GM18502 (cell line): ENCODE results near the gene KCNMA1.
"Not testable (repeated sequence)": the region's sequence is repeated elsewhere in the genome, so short reads cannot be mapped to it uniquely, and the experiment has no call there.

Experiments
- ATAC-seq: cut with Tn5 transposase; IDR thresholded peaks from one replicate; pipeline ENCODE4 v1.9.1; 2021; ENCODE audit warnings: mild to moderate bottlenecking; ENCODE audit not compliant: unreplicated experiment, poor library complexity

KCNMA1 gene

DNA sequence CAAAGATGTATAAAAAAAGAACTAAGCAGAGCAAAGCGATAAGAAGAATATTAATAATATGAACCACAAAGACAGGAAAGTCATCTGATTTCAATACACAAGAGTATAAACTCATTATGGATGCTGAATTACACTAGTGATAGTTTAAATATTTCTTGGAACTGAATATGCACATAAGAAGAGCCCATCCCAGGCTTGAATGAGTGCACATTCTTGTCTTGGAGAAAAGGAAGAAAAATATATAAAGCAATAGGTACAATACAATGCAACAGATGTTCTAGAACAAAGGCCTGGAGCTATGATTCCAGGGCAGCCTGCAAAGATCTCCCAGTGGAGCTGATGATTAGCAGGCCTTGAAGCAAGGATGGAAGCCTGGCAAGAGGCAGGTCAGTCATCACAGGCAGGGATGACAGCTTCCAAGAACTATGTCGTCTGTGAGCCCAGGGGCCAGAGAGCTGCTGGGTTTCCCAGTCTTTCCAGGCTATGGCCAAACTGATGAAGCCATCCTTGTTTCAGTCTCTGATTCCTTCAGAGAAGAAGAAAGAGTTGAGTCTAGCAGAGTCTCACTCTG lies 277.6 kb downstream of the KCNMA1 start:
- ATAC-seq: no peak

DNA sequence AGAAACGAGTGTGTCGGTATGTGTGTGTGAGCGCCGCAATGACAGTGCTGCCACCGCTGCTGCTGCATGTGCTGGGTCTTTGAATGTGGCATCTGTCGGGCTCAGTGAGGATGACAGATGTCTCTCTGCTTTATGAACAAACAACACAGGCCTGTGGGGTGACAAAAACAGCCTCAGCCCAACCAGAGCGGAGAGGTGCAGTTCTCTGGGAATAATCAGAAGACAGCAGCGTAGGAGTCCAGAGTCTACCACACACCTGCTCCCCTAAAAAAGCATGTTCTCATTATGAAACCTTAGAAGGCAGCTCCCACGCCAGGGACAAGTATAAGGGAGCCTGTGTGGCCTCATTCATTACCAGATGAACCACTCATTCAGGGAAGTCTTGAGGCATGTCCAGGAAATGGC lies 278.3 kb downstream of the KCNMA1 start:
- no peak for ATAC-seq

DNA sequence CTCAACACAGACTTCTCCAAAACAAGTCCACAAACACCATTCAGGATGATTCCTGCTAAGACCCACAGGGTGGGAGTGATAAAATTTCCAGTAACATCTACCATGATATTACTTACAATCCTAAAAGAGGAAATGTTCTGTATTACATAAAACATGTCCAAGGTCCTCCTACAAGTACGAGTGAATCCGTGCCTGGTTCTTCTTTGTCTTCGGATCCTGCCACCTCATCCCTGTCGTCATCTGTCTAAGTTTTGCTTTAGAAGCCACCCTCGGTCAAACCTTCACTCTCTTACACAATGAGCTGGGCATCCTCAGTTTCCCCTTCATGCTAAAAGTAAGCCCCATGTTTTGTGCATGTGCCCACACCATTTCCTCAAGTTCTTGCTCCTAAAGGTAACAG lies 279.0 kb downstream of the KCNMA1 start:
- ATAC-seq: no peak

DNA sequence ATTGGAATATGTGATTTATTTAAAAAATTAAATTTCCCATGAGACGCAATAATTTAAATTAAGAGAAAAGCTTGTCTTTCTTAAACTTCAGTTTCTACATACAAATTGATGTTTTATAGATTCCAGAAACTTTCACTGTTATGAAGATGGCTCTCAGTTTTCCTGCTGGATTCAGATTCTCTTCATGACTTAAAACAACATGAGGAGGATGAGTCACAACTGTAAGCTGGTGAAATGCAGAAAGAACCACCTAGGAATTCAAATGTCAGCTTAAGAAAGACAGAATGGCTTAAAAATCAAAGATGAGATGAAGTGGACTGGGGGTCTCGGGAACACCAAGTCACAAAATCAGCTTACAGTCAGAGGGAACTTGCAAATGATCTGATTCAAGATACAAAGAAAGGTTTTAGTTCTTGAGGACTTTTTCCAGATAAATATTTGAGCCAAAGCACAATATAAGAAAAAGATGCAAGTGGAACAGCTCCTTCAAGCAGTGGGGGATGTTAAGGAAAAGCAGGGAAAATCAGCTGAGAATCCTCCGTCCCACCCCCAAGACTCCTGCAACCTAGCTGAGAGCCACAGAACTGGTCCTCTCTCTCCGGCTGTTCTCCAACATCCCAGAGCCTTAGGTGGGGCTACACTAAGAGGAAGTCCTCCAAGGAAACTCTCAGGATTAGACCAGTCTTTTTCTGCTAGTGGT lies 279.8 kb downstream of the KCNMA1 start:
- ATAC-seq: no peak

DNA sequence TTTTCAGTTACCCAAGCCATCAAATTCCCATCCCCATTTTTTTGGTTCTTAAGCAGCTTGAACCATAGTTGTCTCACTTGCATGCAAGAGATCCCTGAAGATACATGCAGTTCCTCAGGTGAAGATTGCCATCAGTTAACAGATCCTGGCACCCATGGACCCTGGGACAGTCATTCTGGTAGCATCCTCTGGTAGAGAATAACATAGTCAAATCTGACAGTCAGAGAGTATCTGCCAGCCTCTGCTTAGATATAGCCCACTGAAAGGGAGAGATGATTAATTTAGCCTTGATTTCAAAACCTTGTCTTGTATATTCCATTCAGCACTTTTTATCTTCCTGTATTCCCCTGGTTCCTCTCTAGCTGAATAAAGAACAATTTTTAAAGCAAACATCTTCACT lies 280.4 kb downstream of the KCNMA1 start:
- ATAC-seq: no peak

DNA sequence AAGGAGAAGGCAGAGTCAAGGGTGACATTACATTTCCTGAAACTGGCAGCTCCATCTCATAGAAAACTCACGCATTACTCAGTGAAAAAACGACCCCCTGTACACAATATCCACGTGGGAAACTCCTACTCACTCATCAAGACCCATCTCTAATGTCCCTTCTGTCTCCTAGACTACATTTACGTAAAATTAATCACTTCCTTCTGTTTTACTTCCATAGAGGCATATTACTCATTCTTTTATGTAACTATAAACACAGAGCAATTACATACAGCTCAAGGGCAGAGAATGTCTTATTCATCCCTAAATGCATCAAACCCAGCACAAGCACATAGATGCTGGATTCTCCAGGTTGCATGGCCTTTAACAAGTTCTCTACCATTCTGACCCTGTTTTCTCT lies 281.8 kb downstream of the KCNMA1 start:
- no peak for ATAC-seq

DNA sequence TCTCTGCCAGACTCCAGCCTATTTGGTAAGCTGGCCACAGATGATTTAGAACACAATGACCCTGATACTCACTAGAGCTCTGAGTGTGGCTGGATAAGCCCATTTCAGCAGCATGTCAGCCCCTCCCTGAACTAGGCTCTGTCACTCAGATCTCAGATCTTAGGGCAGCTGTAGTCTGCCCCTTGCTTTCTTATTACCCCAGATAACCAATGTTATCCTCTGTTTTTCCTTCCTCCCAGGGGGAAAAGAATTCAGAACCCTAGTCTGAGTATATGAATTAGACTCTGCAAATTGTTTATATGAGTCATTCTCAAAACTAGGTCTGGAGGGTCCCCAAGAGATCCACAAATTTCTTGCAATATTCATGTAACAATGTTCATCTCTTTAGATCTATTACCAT lies 286.2 kb downstream of the KCNMA1 start:
- ATAC-seq: no peak

DNA sequence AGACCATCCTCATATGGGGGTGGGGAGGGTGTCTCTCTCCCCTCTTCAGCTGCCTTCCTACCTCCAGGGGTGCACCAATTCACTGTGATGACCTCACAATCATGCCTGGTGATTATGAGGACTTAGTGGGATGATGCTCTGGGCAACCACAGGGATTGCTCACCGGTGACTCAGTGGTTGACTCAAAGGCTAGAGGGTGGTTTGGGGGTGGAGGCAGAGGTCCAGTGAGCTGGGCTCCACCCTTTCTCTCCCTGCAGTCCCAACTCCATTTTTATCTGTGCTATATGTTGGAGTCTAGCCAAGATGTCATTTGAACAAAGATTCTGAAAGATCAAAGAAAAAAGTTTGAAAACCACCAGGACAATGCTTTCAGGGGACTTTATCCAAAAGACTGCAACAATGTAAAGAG lies 286.9 kb downstream of the KCNMA1 start:
- ATAC-seq: no peak

DNA sequence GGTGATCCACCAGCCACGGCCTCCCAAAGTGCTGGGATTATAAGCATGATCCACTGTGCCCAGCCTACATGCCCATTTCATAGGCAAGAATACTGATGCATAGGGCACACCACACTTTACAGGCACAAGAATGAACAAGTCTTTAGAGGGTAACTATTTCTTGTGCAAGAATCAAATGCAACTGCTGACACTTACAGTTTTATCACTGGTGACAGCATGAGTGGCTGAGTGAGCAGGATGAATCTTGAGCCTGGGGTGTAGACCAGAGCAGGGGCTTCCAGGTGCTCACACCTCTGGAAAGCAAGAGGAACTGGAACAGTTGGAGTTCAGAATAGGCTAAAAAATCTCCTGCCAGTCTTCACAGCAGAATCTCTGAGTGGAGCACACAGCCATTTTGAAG lies 287.5 kb downstream of the KCNMA1 start:
- ATAC-seq: no peak

DNA sequence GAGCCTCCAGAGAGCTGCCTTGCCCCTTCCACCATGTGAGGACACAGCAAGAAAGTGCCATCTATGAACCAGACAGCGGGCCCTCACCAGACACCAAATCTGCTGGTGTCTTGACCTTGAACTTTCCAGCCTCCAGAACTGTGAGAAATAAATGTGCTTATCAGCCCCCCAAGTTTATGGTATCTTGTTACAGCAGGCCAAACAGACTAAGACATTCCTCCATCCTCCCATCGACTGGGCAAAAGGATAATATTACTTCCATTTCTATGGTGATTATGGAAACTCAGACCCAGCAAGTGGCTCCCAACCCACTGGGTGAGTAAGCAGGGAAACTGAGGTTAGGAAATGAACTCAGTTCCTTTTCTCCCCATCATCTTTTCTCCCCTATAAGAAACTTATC lies 288.4 kb downstream of the KCNMA1 start:
- no peak for ATAC-seq

DNA sequence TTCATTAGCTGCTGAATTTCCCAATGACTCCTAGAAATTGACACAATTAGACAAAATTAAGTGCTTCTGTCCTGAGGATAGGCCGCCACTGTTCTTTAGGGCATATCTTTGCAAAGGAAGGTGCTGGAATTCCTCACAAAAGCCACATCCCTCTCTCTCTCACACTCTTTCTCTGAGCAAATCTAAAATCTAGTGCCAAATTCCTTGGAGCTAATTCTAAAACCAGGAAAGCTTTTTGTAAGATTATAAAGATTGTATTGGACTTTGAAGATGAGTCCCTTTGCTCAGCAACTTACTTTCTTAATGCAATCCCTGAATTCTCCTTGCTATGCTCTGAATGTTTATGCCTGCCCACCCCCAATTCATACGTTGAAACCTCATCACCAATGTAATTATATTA lies 288.9 kb downstream of the KCNMA1 start:
- ATAC-seq: no peak

DNA sequence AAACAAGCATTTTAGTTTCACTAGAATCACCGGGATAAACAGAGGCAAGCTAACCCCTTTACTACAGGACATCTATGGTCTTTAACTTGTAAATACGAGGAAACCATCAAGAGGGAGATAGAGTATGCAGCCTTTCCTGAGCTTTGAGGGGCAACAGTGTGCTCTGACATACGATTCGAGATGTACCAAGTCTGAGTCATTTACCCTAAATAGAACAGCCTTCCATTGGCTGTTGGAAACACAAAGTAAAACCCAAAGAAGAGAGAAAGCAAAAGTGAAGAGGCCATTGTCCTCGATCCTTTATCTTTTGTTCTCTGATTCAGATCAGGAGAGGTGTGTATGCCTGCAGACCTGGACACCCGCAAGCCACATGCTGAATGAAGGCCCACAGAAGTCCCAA lies 289.5 kb downstream of the KCNMA1 start:
- ATAC-seq: no peak

DNA sequence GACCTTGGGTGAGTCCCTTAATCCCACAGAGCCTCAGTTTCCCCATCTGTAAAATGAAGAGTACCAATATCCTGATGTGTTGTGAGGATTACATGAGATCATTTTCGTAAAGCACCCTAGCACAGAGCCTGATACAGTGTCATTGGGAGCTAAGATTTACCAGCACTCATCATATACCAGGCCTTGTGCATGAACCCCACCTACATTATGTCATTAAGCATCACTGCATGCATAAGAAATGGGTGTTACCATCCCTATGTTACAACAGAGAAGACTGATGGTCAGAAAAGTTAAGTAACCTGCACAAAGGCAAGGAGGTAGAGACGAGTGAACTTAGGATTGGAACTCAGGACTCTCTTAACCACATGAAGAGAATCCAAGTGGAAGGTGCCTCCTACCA lies 290.6 kb downstream of the KCNMA1 start:
- no peak for ATAC-seq

DNA sequence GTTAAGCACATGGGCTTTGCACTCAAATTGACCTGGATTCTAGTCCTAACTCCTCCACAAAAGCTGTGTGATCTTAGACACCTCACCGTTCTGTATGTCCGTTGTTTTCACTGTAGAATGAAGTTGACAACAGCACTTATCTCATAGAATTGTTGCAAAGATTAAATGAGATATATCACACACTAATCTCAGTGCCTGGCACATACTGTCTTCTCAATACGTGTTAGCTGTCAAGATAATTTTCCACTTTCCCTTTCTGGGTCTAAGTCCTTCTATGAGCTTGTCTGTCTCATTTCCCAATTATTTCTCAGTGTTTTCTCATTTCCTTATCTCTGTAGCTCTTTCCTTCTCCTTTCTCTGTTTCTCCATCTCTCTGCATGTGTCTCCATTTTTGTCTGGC lies 296.6 kb downstream of the KCNMA1 start:
- no peak for ATAC-seq

DNA sequence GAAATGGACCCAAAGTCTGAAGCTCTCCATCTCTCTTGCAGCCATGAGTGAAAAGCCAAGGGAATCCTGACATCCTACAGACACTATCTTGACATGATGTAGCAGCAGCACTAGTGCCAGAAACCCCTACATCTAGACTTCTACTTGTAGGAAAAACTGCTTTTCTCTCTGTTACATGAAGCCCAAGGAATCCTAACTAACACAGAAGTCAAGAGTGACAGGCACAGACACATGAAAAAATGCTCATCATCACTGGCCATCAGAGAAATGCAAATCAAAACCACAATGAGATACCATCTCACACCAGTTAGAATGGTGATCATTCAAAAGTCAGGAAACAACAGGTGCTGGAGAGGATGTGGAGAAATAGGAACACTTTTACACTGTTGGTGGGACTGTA lies 297.7 kb downstream of the KCNMA1 start:
- ATAC-seq: not testable (repeated sequence)

DNA sequence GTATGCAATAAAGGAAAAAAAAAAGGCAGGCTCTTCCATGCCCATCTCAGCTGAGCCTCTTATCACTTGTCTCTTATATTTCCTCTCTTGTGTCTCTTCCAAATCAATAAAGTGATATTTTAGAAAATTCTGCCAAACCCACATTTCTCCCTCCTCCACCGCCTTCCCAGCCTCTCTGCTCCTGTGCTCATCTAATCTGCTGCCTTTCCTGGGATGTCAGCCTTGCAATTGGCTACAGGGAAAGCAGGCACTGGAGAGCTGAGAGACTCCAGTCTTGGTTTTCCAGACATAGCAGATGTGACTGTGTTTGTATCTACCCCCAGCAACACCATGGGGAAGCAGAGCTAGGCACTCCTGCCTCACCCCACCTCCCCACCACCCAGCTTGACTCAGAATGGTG lies 298.4 kb downstream of the KCNMA1 start:
- no peak for ATAC-seq

DNA sequence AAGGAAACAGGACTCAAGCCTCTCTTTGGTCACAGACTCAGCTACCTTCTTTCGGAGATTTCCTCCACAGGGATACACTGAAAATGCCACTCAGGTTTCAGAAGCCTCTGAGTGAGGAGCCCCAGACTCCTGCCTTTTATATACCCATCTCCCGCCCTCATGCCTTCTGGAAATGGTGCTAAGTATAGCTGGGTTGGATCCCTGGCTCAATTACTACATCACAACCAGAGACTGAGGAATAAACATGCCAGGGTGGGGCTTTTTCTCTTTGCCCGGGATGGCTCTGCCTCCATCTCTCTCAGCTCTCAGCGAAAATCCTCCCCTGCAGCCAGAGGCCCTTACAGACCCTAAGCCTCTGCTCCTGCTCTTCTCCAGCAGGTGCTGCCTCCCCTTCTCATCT lies 299.5 kb downstream of the KCNMA1 start:
- no peak for ATAC-seq

DNA sequence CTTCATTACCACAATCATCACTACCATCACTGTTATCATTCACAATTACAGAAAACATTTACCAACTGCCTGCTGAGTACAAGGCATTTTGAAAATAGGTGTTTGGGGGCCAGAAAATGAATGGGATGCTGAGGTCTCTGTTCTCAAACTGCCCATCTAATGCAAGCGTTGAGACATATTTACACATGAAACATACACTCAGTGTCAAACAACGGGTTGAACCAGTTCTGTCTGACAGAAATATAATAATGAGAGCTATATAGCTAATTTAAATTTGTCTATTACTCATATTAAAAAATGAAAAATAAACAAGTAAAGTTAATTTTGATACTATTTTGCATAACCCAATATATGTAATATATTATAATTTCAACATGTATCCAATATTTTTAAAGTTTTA lies 303.1 kb downstream of the KCNMA1 start:
- ATAC-seq: no peak

DNA sequence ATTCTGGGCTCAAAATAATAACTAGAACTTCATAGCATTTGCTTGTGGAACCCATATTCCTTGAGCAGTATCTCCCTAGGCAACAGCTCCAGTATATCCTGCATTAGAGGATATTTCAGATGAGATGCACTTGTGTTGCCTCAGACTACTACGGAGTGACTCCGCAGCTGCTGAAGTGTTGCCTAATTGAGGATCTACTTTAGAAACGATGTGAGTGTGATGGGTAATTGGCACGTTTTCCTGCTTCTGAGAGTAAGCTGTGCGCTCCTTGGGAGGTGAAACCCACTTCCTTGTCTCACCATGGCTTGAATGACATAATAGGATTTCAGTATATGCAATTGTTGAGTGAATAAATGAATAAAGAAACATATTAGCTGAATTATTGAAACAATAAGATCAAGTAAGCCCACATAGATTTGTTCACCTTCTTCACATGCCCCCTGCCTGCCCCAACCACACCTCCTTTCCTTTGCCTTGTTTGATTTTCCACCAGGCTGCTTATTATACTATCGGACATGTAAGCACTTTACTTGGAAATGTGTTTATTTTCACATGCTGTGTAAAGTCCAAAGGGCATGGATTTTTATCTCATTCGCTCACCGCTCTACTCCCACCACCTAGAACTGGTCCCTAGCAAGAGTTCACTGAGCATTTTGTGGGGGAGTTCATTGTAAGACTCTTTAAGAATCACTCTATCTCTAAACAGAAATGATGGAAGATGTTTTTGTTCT lies 303.8 kb downstream of the KCNMA1 start:
- no peak for ATAC-seq

DNA sequence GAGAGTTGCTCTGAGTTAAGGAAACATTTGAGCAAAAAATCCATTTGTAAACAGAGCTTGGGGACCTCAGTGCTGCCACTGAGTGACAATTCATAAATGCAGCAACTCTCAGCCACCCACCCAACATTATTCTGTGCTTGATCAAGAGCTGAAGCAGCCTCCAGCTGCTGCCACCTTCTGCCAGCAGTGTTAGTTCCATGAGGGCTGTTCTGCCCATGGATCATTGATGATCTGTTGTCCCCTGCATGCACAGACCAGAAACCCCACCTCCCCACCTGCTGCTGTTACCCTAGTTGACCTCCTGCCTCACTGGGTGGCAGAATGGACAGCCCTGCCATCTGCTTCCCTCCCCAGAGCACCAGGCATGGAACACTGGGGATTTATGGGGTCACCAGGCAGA lies 305.4 kb downstream of the KCNMA1 start:
- ATAC-seq: no peak

DNA sequence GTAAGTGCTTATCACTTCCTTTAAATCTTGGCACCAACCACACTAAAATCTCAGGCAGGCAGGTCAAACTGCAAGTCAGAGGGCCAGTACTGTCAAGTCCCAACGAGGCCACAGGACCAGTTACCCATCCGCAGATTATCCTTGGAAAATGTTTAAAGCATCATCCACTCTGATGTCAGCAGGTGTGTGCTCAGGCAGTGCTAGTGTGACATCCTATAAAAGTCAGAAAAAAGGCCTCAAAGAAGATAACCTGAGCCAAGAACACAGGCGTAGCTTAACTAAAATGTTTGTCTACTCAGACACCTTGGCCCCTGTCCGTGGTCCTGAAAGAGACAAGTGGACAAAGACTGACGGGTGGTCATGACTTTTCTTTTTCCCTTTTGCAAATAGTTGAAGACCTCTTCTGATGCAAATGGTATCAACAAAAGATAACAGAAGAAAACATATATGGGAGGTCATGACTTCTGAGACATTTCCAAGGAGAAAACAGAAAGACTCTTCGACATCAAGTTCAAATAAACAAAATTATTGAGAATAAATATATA lies 309.3 kb downstream of the KCNMA1 start:
- no peak for ATAC-seq

DNA sequence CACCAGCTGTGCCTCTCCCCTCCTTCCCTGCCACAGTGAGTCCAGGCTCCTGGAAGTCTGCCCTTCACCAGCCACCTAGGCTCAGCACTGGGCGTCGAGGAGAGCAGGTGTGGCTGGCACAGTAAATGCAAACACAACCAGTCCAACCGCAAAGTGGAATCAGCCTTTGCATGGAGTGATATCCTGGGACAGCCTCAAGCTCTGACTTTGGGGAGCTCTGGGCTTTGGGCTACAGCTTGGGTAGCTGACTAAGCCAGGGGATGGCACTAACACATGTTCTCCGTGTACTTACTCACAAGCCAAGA lies 312.4 kb downstream of the KCNMA1 start:
- no peak for ATAC-seq
